ENCODE measurements around the gene MRTFB.

- TF ChIP-seq POLR2A (IDR thresholded peaks at IDR 0.05) (no peak), CTCF (IDR thresholded peaks at IDR 0.05) (no peak)
These were observed 24.9 kb downstream of the MRTFB start for GRCh38 chr16:14095883-14096551.

Data from testis (tissue), 2 donors.